IMR-90 (cell line): ENCODE results near the gene TBC1D9. TPM values are rescaled to one million over a fixed set of nuclear protein-coding genes. Genes with fewer than 3 reads are reported as not detected.

Source experiments
- ATAC-seq: fragments of 200-7000 bp; cut with Tn5 transposase; 2 replicates; pipeline ENCODE4 v1.9.1; 2020; ENCODE audit warnings: low read depth, mild to moderate bottlenecking, moderate library complexity
- BruUV-seq: library from RNA; stranded (reverse); fragments of 400-500 nt; replicated peaks from 2 replicates; lab custom pipeline; 2021; lab: Mats Ljungman, UMichigan
- CTCF ChIA-PET: fragments of 300-600 bp; formaldehyde crosslinking; extraction: SDS; loops from one replicate; lab custom pipeline; 2021; ENCODE audit warnings: antibody characterized with exemption; lab: Yijun Ruan, JAX
- POLR2A ChIA-PET: fragments of 300-600 bp; sonication (Branson Sonifier 250); formaldehyde crosslinking; loops from one replicate; lab custom pipeline; 2022; ENCODE audit warnings: antibody characterized with exemption; ENCODE audit not compliant: unreplicated experiment; lab: Charles Lee
- DNase-seq: peaks from one replicate; pipeline ENCODE4 v3.0.0; 2013
- H2AFZ ChIP-seq: replicated peaks from 2 replicates; pipeline ENCODE3; 2013; ENCODE audit warnings: low read length, mild to moderate bottlenecking; ENCODE audit not compliant: poor library complexity
- H2AK5ac ChIP-seq: 2 replicates; pipeline ENCODE4 v1.6.1; 2013; ENCODE audit warnings: low read depth, low read length, inconsistent platforms
- H2AK9ac ChIP-seq: replicated peaks from 2 replicates; pipeline ENCODE3; 2013; ENCODE audit warnings: mild to moderate bottlenecking, low read depth, low read length, moderate library complexity; ENCODE audit not compliant: poor library complexity
- H2BK120ac ChIP-seq: 2 replicates; pipeline ENCODE4 v1.6.1; 2013; ENCODE audit warnings: low read depth, low read length, inconsistent platforms
- H2BK15ac ChIP-seq: 3 replicates; pipeline ENCODE4 v1.6.1; 2013; ENCODE audit warnings: low read depth, low read length, inconsistent platforms
- H2BK20ac ChIP-seq: 2 replicates; pipeline ENCODE4 v1.6.1; 2013; ENCODE audit warnings: low read depth, mild to moderate bottlenecking, inconsistent platforms, low read length, moderate library complexity
- H2BK5ac ChIP-seq: 2 replicates; pipeline ENCODE4 v1.6.1; 2013; ENCODE audit warnings: mild to moderate bottlenecking, low read depth, low read length, inconsistent platforms; ENCODE audit not compliant: poor library complexity, severe bottlenecking
- H3K14ac ChIP-seq: replicated peaks from 2 replicates; pipeline ENCODE4 v1.6.1; 2013; ENCODE audit warnings: low read depth, low read length, inconsistent platforms
- H3K18ac ChIP-seq: 2 replicates; pipeline ENCODE4 v1.6.1; 2013; ENCODE audit warnings: low read depth, low read length, control low read depth
- H3K23ac ChIP-seq: 2 replicates; pipeline ENCODE4 v1.6.1; 2013; ENCODE audit warnings: low read depth, low read length, inconsistent platforms
- H3K27ac ChIP-seq: 2 replicates; pipeline ENCODE4 v1.5.1; 2013; ENCODE audit warnings: mild to moderate bottlenecking, control low read depth, low read length; ENCODE audit not compliant: insufficient read depth
- H3K27me3 ChIP-seq: 2 replicates; pipeline ENCODE4 v1.6.1; 2013; ENCODE audit warnings: low read length; ENCODE audit not compliant: control insufficient read depth, insufficient read depth
- H3K36me3 ChIP-seq: 2 replicates; pipeline ENCODE4 v1.6.1; 2013; ENCODE audit warnings: low read length, mixed read lengths; ENCODE audit not compliant: control insufficient read depth, insufficient read depth
- H3K4ac ChIP-seq: 2 replicates; pipeline ENCODE4 v1.6.1; 2013; ENCODE audit warnings: low read depth, low read length, inconsistent platforms
- H3K4me1 ChIP-seq: 2 replicates; pipeline ENCODE4 v1.6.1; 2013; ENCODE audit warnings: low read length, mixed read lengths; ENCODE audit not compliant: control insufficient read depth, insufficient read depth
- H3K4me2 ChIP-seq: 2 replicates; pipeline ENCODE4 v1.6.1; 2013; ENCODE audit warnings: low read depth, mild to moderate bottlenecking, control low read depth, low read length, moderate library complexity
- H3K4me3 ChIP-seq: 2 replicates; pipeline ENCODE4 v1.5.1; 2013; ENCODE audit warnings: low read depth, mild to moderate bottlenecking, control low read depth, low read length, moderate library complexity; ENCODE audit not compliant: insufficient read depth
- H3K56ac ChIP-seq: 2 replicates; pipeline ENCODE4 v1.6.1; 2013; ENCODE audit warnings: low read length, inconsistent platforms; ENCODE audit not compliant: insufficient read depth; ENCODE audit errors: extremely low read depth
- H3K79me1 ChIP-seq, 2 experiments: 2 replicates each; pipeline ENCODE4 v1.6.1; 2013; ENCODE audit warnings: low read length in 2 of 2, inconsistent platforms in 1 of 2, low read depth in 1 of 2
- H3K9ac ChIP-seq: 2 replicates; pipeline ENCODE4 v1.6.1; 2013; ENCODE audit warnings: low read depth, low read length, control low read depth
- H3K9me1 ChIP-seq: 2 replicates; pipeline ENCODE4 v1.6.1; 2013; ENCODE audit warnings: low read length, inconsistent platforms; ENCODE audit not compliant: insufficient read depth
- H3K9me3 ChIP-seq: 2 replicates; pipeline ENCODE4 v1.6.1; 2013; ENCODE audit warnings: low read length; ENCODE audit not compliant: control insufficient read depth, insufficient read depth
- H4K20me1 ChIP-seq: 2 replicates; pipeline ENCODE4 v1.6.1; 2013; ENCODE audit warnings: low read length, inconsistent platforms; ENCODE audit not compliant: insufficient read depth
- H4K5ac ChIP-seq: 2 replicates; pipeline ENCODE4 v1.6.1; 2013; ENCODE audit warnings: mild to moderate bottlenecking, low read depth, low read length, control low read depth
- H4K8ac ChIP-seq, 2 experiments: 2 replicates each; pipeline ENCODE4 v1.6.1; 2013; ENCODE audit warnings: low read depth in 2 of 2, low read length in 2 of 2, control low read depth in 1 of 2, inconsistent platforms in 1 of 2
- H4K91ac ChIP-seq: 2 replicates; pipeline ENCODE4 v1.6.1; 2013; ENCODE audit warnings: low read depth, low read length, inconsistent platforms; ENCODE audit not compliant: insufficient read depth
- BHLHE40 ChIP-seq: fragments of 150-350 bp; IDR thresholded peaks from 2 replicates; pipeline ENCODE4 v1.6.1; 2016; ENCODE audit warnings: mild to moderate bottlenecking, low read depth, low read length
- CEBPB ChIP-seq: IDR thresholded peaks from 2 replicates; pipeline ENCODE4 v1.6.1; 2012; ENCODE audit warnings: low read depth, low read length, improper control_type of control experiment
- CHD1 ChIP-seq: IDR thresholded peaks from 2 replicates; pipeline ENCODE4 v1.6.1; 2012; ENCODE audit warnings: low read depth, low read length, improper control_type of control experiment
- FOS ChIP-seq: fragments of 150-350 bp; IDR thresholded peaks from 2 replicates; pipeline ENCODE4 v1.6.1; 2016; ENCODE audit warnings: low read depth, low read length
- MAFK ChIP-seq: IDR thresholded peaks from 2 replicates; pipeline ENCODE4 v1.6.1; 2012; ENCODE audit warnings: low read depth, low read length, improper control_type of control experiment
- MAZ ChIP-seq: IDR thresholded peaks from 2 replicates; pipeline ENCODE4 v1.6.1; 2012; ENCODE audit warnings: low read depth, mild to moderate bottlenecking, low read length, improper control_type of control experiment, moderate library complexity, borderline replicate concordance
- MXI1 ChIP-seq: IDR thresholded peaks from 2 replicates; pipeline ENCODE4 v1.6.1; 2012; ENCODE audit warnings: low read depth, mild to moderate bottlenecking, low read length, moderate library complexity, borderline replicate concordance
- NFE2L2 ChIP-seq: fragments of 150-350 bp; IDR thresholded peaks from 2 replicates; pipeline ENCODE4 v1.6.1; 2016; ENCODE audit warnings: low read depth, mild to moderate bottlenecking, low read length
- POLR2A ChIP-seq: IDR thresholded peaks from 2 replicates; pipeline ENCODE4 v1.6.1; 2012; ENCODE audit warnings: mild to moderate bottlenecking, low read depth, low read length
- RCOR1 ChIP-seq: IDR thresholded peaks from 2 replicates; pipeline ENCODE4 v1.6.1; 2012; ENCODE audit warnings: mild to moderate bottlenecking, low read length, improper control_type of control experiment; ENCODE audit not compliant: insufficient replicate concordance
- RFX5 ChIP-seq: IDR thresholded peaks from 2 replicates; pipeline ENCODE4 v1.8.0; 2012; ENCODE audit warnings: low read depth, mild to moderate bottlenecking, low read length, moderate library complexity
- WGBS, 2 experiments: methylation state at CpG; one replicate each; pipeline versions ENCODE4 v1.1.5 to v1.1.7; 2013; ENCODE audit warnings: missing lambda C conversion rate in 2 of 2; ENCODE audit not compliant: insufficient read length in 1 of 2; ENCODE audit errors: extremely low coverage in 2 of 2; 5-methylcytosine and 5-hydroxymethylcytosine counted together
- dilution Hi-C: fragments of 300-500 bp; cut with HindIII; formaldehyde crosslinking; loops from one replicate; pipeline ENCODE4 v1.14.3; 2018; ENCODE audit warnings: low sequenced_read_pairs; ENCODE audit not compliant: unreplicated experiment
- in situ Hi-C: fragments of 300-500 bp; cut with MboI; formaldehyde crosslinking; loops from 3 replicates; pipeline ENCODE4 v1.14.3; 2019; ENCODE audit warnings: low sequenced_read_pairs, inconsistent platforms, mixed read lengths
- intact Hi-C: fragments of 100-400 bp; cut with micrococcal nuclease; formaldehyde crosslinking; loops from 2 replicates; pipeline ENCODE4 v1.10.0; 2022
- polyA plus RNA-seq, 3 experiments: library from polyadenylated mRNA; depleted of rRNA; stranded (reverse); fragments of >200 nt; gene quantifications; 2 replicates each; pipeline ENCODE4 v1.2.3, GENCODE V29; 2012; ENCODE audit warnings: low replicate concordance in 1 of 3
- total RNA-seq: library from RNA; depleted of rRNA; stranded (reverse); fragments of >200 nt; gene quantifications from 2 replicates; pipeline ENCODE4 v1.2.3, GENCODE V29; 2012
- TF ChIP-seq, protein P1 (sequence below): fragments of 150-350 bp; IDR thresholded peaks from 2 replicates; pipeline ENCODE4 v1.6.1; 2017; ENCODE audit warnings: mild to moderate bottlenecking, antibody characterized with exemption, low read length, low read depth

The TBC1D9 gene
- total and polyA plus RNA-seq, 2 of the 4 experiments (the other 2 are of a cell fraction), result 11.7 to 15.2 TPM

- Histone ChIP-seq H2BK120ac (no peak overlapping the region), H3K4me3 (no peak overlapping the region), H2BK20ac (no peak overlapping the region), H3K27ac (no peak overlapping the region), H4K5ac (no peak overlapping the region), H3K9ac (no peak overlapping the region), H3K18ac (no peak overlapping the region), H3K23ac (no peak overlapping the region), H3K27me3 (no peaks in the 10 kb centered on the region), H3K4me1 (peaks cover 15% of the 10 kb centered on the region), H2AK5ac (no peak overlapping the region), H3K4me2 (no peak overlapping the region), H3K14ac (no peak overlapping the region), H2AK9ac (no peak overlapping the region), H3K36me3 (no peaks in the 10 kb centered on the region), H3K9me1 (peaks cover 17% of the 10 kb centered on the region), H2AFZ (no peak overlapping the region), H4K91ac (no peak overlapping the region), H2BK15ac (no peak overlapping the region), H3K4ac (no peak overlapping the region), H3K56ac (no peak overlapping the region), H3K9me3 (no peaks in the 10 kb centered on the region), H4K20me1 (peaks cover 10% of the 10 kb centered on the region; the same call in 1 of the 2 replicates), H3K79me1 (peaks cover 16 to 47% of the 10 kb centered on the region in 2 experiments), H2BK5ac (no peak overlapping the region), H4K8ac (no peak overlapping the region)
- in situ Hi-C loops, result no loop called here
- ATAC-seq (no peak), DNase-seq (no peak)
- ChIA-PET POLR2A (no interaction called here), CTCF (no interaction called here)
- WGBS, 2 experiments, result no CpG with 5 or more reads among the region's 1 CpG
- dilution Hi-C loops, result no loop called here
- TF ChIP-seq, protein P1, sequence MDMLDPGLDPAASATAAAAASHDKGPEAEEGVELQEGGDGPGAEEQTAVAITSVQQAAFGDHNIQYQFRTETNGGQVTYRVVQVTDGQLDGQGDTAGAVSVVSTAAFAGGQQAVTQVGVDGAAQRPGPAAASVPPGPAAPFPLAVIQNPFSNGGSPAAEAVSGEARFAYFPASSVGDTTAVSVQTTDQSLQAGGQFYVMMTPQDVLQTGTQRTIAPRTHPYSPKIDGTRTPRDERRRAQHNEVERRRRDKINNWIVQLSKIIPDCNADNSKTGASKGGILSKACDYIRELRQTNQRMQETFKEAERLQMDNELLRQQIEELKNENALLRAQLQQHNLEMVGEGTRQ, result no peak
- TF ChIP-seq POLR2A (no peak), FOS (no peak), MXI1 (no peak), CEBPB (no peak), MAZ (no peak), MAFK (no peak), CHD1 (no peak), NFE2L2 (no peak), BHLHE40 (no peak), RFX5 (no peak), RCOR1 (no peak)
- intact Hi-C loops, result no loop called here
- no TSS peak for BruUV-seq
These were observed 18.0 kb downstream of the TBC1D9 start for GRCh38 chr4:140738139-140738538.
